Thyroid gland (tissue), 4 donors: ENCODE measurements around the gene EEF1AKMT4.

Experiments
- POLR2A ChIP-seq, 2 donors: fragments of 450-650 bp; IDR thresholded peaks; one replicate each; pipeline ENCODE4 v1.6.1; 2017; ENCODE audit warnings: antibody characterized with exemption in 2 of 2, mild to moderate bottlenecking in 2 of 2, moderate library complexity in 1 of 2
- TF ChIP-seq, protein P1 (sequence below), 6 experiments: fragments of 200-600 bp in 3 of 6; fragments of 450-650 bp in 3 of 6; sonication (generic) in 3 of 6; IDR thresholded peaks; one replicate each; pipeline ENCODE4 v1.5.1; 2016 to 2019; ENCODE audit warnings: antibody characterized with exemption in 6 of 6, mild to moderate bottlenecking in 2 of 6, inconsistent platforms in 1 of 6, moderate library complexity in 1 of 6

DNA sequence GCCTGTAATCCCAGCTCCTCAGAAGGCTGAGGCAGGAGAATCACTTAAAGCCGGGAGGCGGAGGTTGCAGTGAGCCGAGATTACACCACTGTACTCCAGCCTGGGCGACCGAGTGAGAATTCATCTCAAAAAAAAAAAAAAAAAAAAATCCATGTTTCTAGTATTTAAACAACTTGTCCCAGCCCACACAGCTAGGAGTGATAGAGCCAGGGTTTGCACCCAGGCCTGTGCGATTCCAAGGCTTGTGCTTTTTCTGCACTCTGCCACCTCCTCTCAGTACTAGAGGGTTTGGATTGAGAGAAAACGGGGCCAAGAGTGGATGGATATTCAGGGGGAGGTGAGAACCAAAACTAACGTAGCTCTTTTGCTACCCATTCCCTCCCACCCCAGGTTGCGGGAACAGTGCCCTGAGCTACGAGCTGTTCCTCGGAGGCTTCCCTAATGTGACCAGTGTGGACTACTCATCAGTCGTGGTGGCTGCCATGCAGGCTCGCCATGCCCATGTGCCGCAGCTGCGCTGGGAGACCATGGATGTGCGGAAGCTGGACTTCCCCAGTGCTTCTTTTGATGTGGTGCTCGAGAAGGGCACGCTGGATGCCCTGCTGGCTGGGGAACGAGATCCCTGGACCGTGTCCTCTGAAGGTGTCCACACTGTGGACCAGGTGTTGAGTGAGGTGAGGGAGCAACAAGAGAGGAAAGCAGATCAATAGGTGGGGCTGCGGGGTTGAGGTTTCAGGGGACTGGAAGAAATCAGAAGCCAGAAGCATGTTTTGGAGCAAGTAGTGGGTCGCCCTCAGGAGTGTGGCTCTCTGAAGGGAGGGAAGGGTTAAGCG, 7.8 kb downstream of the EEF1AKMT4 start:
- TF ChIP-seq, protein P1, sequence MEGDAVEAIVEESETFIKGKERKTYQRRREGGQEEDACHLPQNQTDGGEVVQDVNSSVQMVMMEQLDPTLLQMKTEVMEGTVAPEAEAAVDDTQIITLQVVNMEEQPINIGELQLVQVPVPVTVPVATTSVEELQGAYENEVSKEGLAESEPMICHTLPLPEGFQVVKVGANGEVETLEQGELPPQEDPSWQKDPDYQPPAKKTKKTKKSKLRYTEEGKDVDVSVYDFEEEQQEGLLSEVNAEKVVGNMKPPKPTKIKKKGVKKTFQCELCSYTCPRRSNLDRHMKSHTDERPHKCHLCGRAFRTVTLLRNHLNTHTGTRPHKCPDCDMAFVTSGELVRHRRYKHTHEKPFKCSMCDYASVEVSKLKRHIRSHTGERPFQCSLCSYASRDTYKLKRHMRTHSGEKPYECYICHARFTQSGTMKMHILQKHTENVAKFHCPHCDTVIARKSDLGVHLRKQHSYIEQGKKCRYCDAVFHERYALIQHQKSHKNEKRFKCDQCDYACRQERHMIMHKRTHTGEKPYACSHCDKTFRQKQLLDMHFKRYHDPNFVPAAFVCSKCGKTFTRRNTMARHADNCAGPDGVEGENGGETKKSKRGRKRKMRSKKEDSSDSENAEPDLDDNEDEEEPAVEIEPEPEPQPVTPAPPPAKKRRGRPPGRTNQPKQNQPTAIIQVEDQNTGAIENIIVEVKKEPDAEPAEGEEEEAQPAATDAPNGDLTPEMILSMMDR (IDR thresholded peaks at IDR 0.05): no peak
- TF ChIP-seq POLR2A (IDR thresholded peaks at IDR 0.05): no peak
